Cardiac atrium fibroblast (primary cell): ENCODE results near the gene RBM26. TPM values are rescaled to one million over a fixed set of nuclear protein-coding genes. Genes with fewer than 3 reads are reported as not detected.

Source experiments
- total RNA-seq: library from RNA; depleted of rRNA; stranded (reverse); fragments of >200 nt; gene quantifications from 2 replicates; pipeline ENCODE4 v1.2.3, GENCODE V29; 2015

The RBM26 gene, protein sequence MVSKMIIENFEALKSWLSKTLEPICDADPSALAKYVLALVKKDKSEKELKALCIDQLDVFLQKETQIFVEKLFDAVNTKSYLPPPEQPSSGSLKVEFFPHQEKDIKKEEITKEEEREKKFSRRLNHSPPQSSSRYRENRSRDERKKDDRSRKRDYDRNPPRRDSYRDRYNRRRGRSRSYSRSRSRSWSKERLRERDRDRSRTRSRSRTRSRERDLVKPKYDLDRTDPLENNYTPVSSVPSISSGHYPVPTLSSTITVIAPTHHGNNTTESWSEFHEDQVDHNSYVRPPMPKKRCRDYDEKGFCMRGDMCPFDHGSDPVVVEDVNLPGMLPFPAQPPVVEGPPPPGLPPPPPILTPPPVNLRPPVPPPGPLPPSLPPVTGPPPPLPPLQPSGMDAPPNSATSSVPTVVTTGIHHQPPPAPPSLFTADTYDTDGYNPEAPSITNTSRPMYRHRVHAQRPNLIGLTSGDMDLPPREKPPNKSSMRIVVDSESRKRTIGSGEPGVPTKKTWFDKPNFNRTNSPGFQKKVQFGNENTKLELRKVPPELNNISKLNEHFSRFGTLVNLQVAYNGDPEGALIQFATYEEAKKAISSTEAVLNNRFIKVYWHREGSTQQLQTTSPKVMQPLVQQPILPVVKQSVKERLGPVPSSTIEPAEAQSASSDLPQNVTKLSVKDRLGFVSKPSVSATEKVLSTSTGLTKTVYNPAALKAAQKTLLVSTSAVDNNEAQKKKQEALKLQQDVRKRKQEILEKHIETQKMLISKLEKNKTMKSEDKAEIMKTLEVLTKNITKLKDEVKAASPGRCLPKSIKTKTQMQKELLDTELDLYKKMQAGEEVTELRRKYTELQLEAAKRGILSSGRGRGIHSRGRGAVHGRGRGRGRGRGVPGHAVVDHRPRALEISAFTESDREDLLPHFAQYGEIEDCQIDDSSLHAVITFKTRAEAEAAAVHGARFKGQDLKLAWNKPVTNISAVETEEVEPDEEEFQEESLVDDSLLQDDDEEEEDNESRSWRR
- 15.2 and 17.8 TPM in 2 replicates for total RNA-seq

DNA sequence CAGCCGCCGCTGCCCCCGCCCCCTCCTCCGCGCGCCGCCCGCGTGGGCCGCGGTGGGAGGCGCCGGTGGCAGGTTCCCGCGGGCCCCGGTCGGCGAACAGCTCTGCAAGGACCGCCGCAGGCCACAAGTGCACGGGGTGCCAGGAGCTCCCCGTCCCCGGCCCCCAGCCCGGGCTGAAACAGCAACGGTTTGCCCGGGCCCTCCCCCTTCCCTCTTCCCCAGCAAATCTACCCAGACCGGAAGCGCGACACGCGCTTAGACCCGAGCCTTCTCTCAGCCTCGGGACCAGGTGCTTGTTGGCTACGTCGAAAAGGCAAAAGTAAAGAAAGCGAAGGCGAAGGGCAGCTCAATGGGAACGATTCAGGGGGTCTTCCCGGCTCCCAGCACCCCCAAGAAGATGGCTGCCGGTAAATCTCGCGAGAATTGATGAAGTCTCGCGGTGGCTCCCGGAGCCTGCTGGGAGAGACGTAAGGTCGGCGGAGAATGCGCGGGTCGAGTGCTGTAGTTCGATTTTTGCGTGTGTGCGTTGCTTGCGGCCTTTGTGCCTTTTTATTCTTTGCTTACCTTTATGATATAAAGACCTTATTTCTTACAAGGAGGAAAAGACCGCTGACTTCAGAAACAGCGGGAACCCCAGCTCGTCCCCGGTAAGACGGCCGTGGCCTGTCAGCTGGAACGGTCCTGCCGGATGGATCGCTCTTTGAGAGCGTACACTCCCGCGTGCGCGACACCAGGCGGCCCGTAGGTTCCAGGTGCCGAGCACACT lies at the start of gene RBM26:
Gene RBM26 (minus strand): TSS at position 425 of the 766 bp plus-strand sequence. CDS start 481 bp downstream, outside the sequence.

Other genes with a start within 250 kb of the RBM26 start
- gene NDFIP2, start 74.9 kb upstream of the RBM26 start, total RNA-seq, result 29.4 and 30.5 TPM in 2 replicates